MV-4-11 (cell line): ENCODE data around the gene PAM16.
"Not testable (repeated sequence)": the region's sequence is repeated elsewhere in the genome, so short reads cannot be mapped to it uniquely, and the experiment has no call there.

ENCODE experiments used
- DNase-seq: peaks from one replicate; lab custom pipeline; 2025; lab: John Stamatoyannopoulos, UW

PAM16 gene

DNA sequence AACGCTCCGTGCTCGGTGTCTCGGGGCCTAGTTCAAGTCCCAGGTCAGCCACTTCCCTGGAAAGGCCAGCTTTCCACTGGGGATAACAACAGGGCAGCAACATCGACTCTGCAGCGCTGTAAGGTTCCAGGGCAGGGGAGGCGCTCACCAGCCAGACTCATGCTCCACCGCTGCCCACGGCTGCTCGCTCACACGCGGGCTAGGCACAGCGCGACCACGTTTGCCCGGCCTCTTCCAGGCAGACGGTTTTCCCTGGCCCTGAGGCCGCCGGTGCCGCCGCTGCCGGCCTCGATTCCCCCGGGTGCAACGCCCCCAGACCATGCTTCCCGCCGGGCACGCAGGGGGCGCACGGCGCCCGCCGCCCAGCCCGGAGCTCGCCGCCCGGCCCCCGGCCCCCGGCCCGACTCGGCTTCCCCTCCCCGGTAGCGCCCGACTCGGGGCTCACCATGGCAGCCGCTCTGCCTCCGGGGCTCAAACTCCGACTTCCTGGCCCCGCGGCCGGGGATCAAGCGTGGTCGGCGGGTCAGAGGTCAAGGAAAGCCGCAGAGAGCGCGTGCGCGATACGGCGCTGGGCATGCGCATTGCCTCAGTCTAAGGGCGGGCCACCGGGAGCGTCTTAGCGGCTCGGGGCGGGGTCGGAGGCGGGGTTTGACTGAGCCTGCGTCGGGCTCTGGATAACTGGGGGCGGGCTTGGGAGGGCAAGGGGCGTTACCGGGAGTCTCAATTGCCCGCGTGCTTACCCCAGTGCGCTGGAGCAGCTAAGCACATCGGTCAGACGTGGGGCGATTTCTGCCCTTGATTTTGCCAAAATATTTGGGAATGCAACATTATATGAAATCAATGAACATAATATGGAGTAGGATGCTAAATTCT, at the start of gene PAM16:
TSS of gene PAM16 (minus strand) at position 535 of the 873 bp plus-strand sequence. CDS start at position 448, 87 bp downstream.
- peak; percentile 92 for DNase-seq

DNA sequence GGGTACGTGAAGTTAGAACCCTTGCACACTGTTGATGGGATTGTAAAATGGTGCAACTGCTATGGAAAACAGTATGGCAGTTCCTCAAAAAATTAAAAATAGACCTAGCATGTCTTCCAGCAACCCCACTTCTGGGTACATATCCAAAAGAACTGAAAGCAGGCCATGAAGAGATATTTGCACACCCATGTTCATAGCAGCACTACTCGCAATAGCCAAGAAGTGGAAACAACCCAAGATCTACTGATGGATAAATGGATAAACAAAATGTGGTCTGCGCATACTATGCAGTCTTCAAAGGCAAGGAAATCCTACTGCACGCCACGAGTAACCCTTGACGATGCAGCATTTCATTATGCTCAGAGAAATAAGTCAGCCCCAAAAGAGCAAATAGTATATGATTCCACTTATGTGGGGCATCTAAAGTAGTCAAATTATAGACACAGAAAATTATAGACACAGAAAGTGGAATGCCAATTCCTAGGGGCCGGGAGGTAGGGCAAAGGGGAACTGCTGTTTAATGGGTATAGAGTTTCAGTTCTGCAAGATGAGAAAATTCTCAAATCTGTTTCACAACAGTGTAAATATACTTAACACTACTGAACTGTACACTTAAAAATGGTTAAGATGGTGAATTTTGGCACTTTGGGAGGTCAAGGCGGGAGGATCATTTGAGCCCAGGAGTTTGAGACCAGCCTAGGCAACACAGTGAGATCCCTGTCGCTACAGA, 48.0 kb upstream of the PAM16 start:
- DNase-seq: peak; percentile 82

DNA sequence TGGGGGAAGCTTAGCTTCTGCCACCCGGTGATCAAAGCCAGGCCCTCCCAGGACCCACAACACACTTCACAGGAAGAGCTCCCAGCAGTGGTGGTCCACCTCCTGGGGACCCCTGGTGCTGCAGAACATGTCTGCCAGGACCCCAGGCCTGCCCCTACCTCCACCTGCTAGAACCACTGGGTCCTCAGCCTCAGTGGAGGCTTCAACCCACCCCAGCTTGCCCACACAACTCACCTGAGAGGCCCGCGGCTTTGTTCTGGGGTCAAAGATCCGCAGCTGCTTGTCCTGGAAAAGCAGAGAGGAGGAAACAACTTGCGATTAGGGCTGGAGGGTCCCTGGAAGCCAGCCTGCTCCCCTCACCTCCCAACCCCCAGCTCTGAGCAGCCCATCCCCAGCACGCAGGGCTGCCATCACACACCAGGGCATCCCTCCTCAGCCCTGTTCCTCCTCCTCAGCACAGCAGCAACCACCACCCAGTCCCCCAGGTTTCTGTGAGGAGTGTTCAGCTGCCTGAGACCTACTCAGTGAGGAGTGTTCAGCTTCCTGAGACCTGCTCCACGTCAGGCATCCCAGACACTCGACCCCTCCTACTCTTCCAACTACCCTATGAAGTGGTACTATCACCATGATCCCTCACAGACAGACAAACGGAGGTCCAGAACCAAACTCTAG, 44.1 kb upstream of the PAM16 start:
- DNase-seq: no peak

DNA sequence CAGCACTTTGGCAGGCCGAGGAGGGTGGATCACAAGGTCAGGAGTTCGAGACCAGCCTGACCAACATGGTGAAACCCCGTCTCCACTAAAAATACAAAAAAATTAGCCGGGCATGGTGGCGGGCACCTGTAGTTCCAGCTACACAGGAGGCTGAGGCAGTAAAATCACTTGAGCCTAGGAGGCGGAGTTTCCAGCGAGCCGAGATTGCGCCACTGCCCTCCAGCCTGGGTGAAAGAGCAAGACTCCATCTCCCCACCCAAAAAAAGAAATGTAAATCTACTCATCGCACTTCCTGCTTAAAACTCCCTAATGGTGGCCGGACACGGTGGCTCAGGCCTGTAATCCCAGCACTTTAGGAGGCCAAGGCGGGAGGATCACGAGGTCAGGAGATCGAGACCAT, 42.7 kb upstream of the PAM16 start:
- DNase-seq: not testable (repeated sequence)

- DNase-seq: no peak
Measured at GRCh38 chr16:4393240-4393600, 42.1 kb upstream of the PAM16 start.

GRCh38 chr16:4392382-4393239, 41.5 kb upstream of the PAM16 start:
- no peak for DNase-seq

DNA sequence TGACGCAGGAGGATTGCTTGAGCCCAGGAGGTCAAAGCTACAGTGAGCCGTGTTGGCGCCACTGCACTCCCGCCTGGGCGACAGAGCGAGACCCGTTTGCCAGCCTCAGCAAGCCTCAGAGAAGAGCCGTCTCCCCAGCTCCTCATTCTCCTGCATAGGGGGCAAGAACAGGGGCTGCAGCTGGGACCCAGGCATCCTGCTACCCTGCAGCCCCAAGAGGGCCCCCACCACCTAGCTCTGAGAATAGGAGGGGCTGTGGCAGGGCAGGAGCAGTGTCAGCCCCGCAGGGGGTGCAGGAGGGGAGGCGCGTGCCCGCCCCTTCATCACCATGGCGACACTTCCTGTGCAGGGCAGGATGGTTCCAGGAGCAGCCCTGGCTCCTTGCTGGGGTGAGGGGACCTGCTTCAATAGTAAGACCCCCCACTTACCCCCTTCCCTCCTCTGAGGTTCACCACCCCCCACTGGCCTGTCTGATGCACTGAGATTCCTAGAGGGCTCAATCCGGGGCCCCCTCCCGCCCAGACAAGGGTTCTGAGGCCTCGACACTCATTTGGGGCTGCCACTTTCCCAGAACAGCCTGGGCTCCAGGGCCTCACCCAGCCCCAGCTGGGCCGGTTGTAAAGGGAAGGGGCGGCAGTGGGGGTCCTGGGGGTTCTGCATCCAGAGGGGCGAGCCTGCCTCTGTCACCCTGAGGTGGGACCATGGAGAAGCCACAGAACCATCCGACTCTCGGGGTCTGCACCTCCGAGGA, 40.7 kb upstream of the PAM16 start:
- no peak for DNase-seq

- no peak for DNase-seq
Measured at GRCh38 chr16:4390266-4391260, 39.4 kb upstream of the PAM16 start.

DNA sequence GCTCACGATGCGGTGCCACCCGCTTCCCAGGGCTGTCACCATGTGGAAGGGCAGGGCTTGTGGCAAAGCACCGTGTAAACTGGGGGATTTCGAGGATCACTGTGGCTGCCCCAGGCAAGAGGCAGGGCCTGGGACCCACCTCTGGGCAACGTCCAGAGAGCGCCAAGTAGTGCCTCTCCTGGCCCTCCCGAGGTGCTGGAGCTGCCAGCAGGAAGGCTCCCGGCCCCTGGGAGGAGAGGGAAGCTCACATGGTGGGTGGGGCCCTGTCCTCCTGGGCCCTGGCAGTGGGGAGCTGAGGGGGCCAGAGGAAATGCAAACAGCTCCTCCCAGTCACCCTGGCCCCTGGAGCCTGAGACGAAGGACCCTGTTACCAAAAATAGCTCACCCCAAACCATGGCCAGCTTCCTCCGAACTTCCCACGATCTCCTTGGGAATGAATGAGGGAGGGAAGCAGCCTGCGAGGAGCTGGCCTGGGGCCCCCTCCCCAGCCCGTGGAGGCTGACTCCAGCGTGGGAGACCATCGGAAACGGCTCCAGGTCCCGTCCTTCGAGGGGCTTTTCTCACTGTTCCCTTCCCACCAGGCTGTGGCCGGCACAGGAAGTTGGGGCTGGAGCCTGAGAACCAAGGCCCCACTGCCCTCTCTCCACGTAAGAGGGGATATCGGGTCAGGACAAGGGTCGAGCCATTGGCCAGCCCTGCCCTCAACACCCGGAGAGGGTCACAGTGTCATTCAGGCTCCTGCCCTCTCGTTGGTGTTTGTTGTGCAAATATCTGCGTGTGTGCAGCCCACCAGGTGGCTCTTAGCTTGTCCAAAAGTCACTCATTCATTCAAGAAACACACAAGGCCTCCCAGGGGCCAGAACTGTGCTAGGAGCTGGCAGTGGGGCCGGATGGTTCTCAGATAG, 38.2 kb upstream of the PAM16 start:
- no peak for DNase-seq

DNA sequence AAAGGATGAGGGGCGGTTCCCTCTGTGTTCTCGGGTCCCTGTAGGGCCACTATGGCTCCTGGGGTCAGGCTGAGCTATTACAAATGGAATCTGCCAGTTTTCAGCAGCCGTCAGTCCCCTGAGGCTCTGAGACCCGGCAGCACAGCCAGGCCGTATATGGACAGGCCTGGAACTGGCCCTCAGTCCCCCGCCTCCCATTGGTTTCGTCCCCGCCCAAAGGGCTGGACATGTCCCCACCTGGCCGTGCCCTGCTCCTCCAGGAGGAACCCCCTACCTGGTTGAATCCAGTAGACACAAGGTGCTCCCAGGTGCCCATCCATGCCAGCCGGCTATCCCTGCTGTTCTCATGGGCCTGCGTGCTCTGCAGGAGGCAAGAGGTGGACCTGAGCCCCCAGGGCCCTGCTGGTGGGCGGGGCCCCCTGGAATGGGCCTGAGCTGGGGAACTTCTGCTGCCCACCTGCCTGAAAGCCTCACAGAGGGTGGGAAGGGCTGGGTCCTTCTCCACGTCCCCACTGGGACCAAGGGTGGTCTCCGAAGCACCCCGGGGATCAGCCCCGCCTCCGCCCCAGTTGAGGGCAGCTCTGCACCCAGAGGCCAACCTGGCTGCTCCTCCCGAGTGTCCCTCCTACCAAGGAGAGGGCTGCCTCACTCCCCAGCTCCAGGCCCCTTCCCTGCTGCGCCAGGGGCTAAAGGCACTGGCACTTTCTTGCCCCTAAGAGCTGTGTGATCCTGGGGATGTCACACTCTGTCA, 37.3 kb upstream of the PAM16 start:
- DNase-seq: no peak

DNA sequence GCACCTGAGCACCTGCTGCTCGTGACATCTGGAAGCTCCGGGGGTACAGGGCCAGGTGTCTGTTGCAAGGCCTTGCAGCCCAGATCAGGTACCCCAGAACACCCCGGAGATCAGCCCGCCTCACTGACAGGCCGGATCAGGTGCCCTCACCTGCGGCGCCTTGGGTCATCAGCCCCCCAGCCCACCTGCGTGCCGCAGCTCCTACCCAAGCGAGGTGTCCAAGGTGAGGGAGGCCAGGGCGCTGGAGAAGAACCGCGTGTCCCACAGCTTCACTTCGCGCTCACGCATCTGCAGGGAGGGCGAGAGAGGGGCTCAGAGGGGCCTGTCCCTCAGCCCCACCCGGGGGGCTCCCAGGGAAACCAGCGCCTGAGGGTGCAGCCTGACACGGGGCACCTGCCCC, 36.7 kb upstream of the PAM16 start:
- DNase-seq: no peak

DNA sequence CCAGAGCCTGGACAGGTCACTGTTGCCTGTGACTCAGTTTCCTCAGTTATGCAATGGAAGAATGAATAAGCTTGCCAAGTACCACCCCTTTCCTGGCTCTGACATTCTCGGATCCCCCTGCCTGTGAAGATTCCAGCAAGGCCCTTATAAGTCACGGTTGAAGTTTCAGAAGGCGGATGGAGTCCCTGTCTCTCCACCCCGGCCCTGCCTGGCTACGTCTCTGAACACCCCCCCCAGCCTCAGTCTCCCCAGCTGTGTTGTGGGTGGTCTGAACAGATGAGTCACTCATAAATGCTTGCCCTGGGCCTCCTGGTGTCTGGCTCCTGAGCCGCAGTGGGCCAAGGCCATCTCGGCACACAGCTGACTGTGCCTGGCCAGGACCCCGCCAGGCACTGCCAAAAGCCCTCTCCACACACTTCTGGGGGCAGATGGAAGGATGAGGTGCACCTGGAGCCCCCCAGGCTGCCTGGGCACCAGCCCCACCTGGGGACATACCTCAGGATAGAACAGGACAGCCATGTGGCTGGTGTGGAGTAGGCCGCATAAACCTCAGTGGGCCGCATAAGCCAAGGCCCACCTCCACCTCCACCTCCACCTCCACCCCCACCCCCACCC, 35.9 kb upstream of the PAM16 start:
- no peak for DNase-seq

- no peak for DNase-seq
Measured at GRCh38 chr16:4386451-4386805, 35.3 kb upstream of the PAM16 start.

DNA sequence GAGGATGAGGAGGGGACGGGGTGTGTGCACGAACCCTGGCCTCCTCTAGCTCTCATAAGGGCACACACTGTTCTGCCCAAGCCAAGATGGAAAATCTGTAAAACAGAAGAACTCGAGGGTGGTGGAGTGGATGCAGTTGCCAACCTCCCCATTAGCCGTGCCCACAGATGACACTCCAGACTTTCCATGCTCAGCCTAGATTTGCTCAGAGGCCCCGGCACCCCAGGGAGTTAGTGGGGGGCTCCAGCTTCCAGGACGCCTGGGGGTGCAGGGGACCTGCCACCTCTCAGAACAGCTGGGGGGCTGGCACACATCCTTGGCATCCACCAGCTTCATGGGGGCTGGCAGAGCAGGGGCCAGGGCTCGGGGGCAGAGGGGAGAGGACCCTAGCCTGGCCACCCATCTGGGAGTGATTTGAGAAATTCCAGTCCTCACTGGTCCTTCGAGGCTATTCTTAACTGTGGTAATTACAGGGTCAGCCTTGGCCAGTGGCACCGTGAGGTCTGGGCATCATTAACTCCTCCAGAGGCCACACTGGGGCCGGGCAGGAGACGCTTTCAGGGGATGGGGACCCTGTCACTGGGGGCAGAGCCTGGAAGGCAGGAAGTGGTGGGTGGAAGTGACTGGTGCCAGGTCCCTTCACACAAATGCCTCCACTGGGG, 34.8 kb upstream of the PAM16 start:
- DNase-seq: no peak

DNA sequence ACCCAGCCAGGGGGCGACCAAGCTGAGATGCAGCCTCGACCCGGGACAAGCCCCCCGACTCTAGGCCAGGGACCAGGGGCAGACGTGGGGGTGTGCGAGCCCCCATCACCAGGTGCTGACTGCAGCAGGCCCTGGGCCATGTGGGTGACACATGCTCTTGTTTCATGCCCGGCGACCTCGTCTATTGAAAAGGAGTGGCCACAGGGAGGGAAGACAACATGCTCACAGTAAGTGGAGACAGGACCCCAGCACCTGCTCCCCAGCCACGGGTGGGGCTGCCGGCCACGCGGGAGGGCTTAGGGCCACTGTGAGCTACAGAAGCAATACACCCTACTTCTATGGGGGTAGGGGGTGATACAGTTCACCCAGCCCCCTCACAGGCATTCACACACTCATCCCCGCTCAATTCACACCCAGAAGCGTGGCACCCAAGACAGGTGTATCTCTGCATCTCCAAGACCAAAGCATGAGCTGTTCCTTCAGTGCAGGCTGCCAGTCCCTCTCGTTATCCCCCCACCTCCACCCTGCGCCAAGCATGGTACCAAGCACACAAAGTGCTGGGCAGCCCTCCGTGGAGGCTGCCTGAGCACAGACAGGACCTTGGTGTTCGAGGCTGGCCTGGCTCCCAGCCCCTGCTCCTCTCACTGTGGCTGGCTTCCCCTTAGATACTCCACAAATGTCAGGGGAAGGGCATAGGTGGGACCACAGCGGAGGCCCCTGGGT, 34.1 kb upstream of the PAM16 start:
- no peak for DNase-seq

GRCh38 chr16:4384509-4384942, 33.4 kb upstream of the PAM16 start:
- no peak for DNase-seq
